Measurements from ENCODE around the gene HDAC8. TPM values are rescaled to one million over a fixed set of nuclear protein-coding genes. Genes with fewer than 3 reads are reported as not detected.
A peak's percentile ranks its signal among the peaks of the same experiment; 100 is the strongest.

HDAC8 gene
- total RNA-seq, 1 donor from 2014 or later = 30.1 TPM

GRCh38 chrX:72314881-72315280 is 257.8 kb downstream of the HDAC8 start:
- Mint-ChIP-seq H3K36me3 (ENCODE audit: unreplicated experiment) (no peaks in the 10 kb centered on the region), H3K27me3 (ENCODE audit: unreplicated experiment) (no peaks in the 10 kb centered on the region), H3K9me3 (ENCODE audit: unreplicated experiment) (no peaks in the 10 kb centered on the region), H3K4me3 (ENCODE audit: unreplicated experiment) (no peak overlapping the region), H3K4me1 (ENCODE audit: unreplicated experiment) (no peaks in the 10 kb centered on the region), H3K27ac (ENCODE audit: unreplicated experiment) (no peak overlapping the region)
- no peak for TF ChIP-seq CTCF (IDR thresholded peaks at IDR 0.05)
- DNase-seq (ENCODE audit: extremely low spot score, unreplicated experiment) = peak; percentile 64

GRCh38 chrX:72313707-72314641 is 258.7 kb downstream of the HDAC8 start:
- Mint-ChIP-seq H3K36me3 (ENCODE audit: unreplicated experiment) (no peaks in the 10 kb centered on the region), H3K9me3 (ENCODE audit: unreplicated experiment) (no peaks in the 10 kb centered on the region), H3K4me1 (ENCODE audit: unreplicated experiment) (no peaks in the 10 kb centered on the region), H3K4me3 (ENCODE audit: unreplicated experiment) (no peak overlapping the region), H3K27me3 (ENCODE audit: unreplicated experiment) (no peaks in the 10 kb centered on the region), H3K27ac (ENCODE audit: unreplicated experiment) (peak overlapping the region; percentile 70)
- no peak for TF ChIP-seq CTCF (IDR thresholded peaks at IDR 0.05)
- DNase-seq (ENCODE audit: extremely low spot score, unreplicated experiment) = peak; percentile 64

- Mint-ChIP-seq H3K27me3 (ENCODE audit: unreplicated experiment) (peaks cover 6% of the 10 kb centered on the region), H3K36me3 (ENCODE audit: unreplicated experiment) (no peaks in the 10 kb centered on the region), H3K4me3 (ENCODE audit: unreplicated experiment) (no peak overlapping the region), H3K9me3 (ENCODE audit: unreplicated experiment) (no peaks in the 10 kb centered on the region), H3K27ac (ENCODE audit: unreplicated experiment) (no peak overlapping the region), H3K4me1 (ENCODE audit: unreplicated experiment) (peaks cover 10% of the 10 kb centered on the region)
- no peak for TF ChIP-seq CTCF (IDR thresholded peaks at IDR 0.05)
- peak; percentile 63 for DNase-seq (ENCODE audit: extremely low spot score, unreplicated experiment)
These were observed 260.2 kb downstream of the HDAC8 start for GRCh38 chrX:72312311-72312940.

- H3K4me1 Mint-ChIP-seq (ENCODE audit: unreplicated experiment) = peaks cover 20% of the 10 kb centered on the region
- H3K27ac Mint-ChIP-seq (ENCODE audit: unreplicated experiment) = no peak overlapping the region
- no peaks in the 10 kb centered on the region for H3K9me3 Mint-ChIP-seq (ENCODE audit: unreplicated experiment)
- H3K4me3 Mint-ChIP-seq (ENCODE audit: unreplicated experiment) = peak overlapping the region; percentile 57
- TF ChIP-seq CTCF (IDR thresholded peaks at IDR 0.05) = no peak
- DNase-seq (ENCODE audit: extremely low spot score, unreplicated experiment) = no peak
- peaks cover 11% of the 10 kb centered on the region for H3K27me3 Mint-ChIP-seq (ENCODE audit: unreplicated experiment)
- H3K36me3 Mint-ChIP-seq (ENCODE audit: unreplicated experiment) = no peaks in the 10 kb centered on the region
These were observed 263.2 kb downstream of the HDAC8 start for GRCh38 chrX:72309297-72310071.

Measured in osteocyte (in vitro differentiated cells).